GM12878 (cell line): ENCODE data around the gene ADAM11. TPM values are rescaled to one million over a fixed set of nuclear protein-coding genes. Genes with fewer than 3 reads are reported as not detected.

Experiments
- ATAC-seq: fragments of 200-7000 bp; cut with Tn5 transposase; 3 replicates; pipeline ENCODE4 v1.9.1; 2020; ENCODE audit warnings: mild to moderate bottlenecking, moderate library complexity
- BruUV-seq: library from RNA; stranded (reverse); fragments of 400-500 nt; replicated peaks from 2 replicates; lab custom pipeline; 2021; lab: Mats Ljungman, UMichigan
- CTCF ChIA-PET: fragments of 300-600 bp; sonication (Branson Sonifier 250); formaldehyde crosslinking; extraction: SDS; loops from one replicate; lab custom pipeline; 2021; ENCODE audit warnings: inconsistent platforms; lab: Yijun Ruan, JAX
- POLR2A ChIA-PET: fragments of 350-600 bp; formaldehyde crosslinking; extraction: SDS; loops from one replicate; lab custom pipeline; 2021; ENCODE audit warnings: inconsistent platforms; lab: Charles Lee
- RAD21 ChIA-PET: fragments of 300-600 bp; sonication (Branson Sonifier 250); formaldehyde crosslinking; loops from one replicate; lab custom pipeline; 2023; ENCODE audit warnings: antibody characterized with exemption; ENCODE audit not compliant: unreplicated experiment; lab: Charles Lee
- SMC1A ChIA-PET: fragments of 300-600 bp; sonication (Branson Sonifier 250); formaldehyde crosslinking; loops from one replicate; lab custom pipeline; 2023; ENCODE audit not compliant: unreplicated experiment, uncharacterized antibody; lab: Charles Lee
- DNase-seq: peaks from one replicate; pipeline ENCODE4 v3.0.0-alpha.2; 2011; ENCODE audit warnings: low read depth, low spot score
- FAIRE-seq: peaks from 3 replicates; lab custom pipeline; 2011; peaks lifted over from hg19 to GRCh38; lab: Jason Lieb, UNC
- H2AFZ ChIP-seq: 2 replicates; pipeline ENCODE4 v1.6.0; 2011; ENCODE audit warnings: low read depth, low read length, control low read depth; ENCODE audit not compliant: control insufficient read depth
- H3K27ac ChIP-seq: 2 replicates; pipeline ENCODE4 v1.5.1; 2011; ENCODE audit warnings: control low read depth; ENCODE audit not compliant: control insufficient read depth, insufficient read depth
- H3K27me3 ChIP-seq, 2 experiments: replicated peaks in 1 of 2; 2 replicates each; pipeline versions ENCODE4 v1.6.0 to v1.6.1; 2011; ENCODE audit warnings: low read length in 1 of 2; ENCODE audit not compliant: control insufficient read depth in 2 of 2, insufficient read depth in 2 of 2
- H3K36me3 ChIP-seq, 2 experiments: 2 replicates each; pipeline ENCODE4 v1.5.1; 2011; ENCODE audit warnings: low read length in 1 of 2; ENCODE audit not compliant: control insufficient read depth in 2 of 2, insufficient read depth in 2 of 2
- H3K4me1 ChIP-seq: 2 replicates; pipeline ENCODE4 v1.6.1; 2011; ENCODE audit warnings: mild to moderate bottlenecking, low read length, moderate library complexity, mixed read lengths; ENCODE audit not compliant: control insufficient read depth, insufficient read depth
- H3K4me2 ChIP-seq: 2 replicates; pipeline ENCODE4 v1.6.0; 2011; ENCODE audit warnings: control low read depth; ENCODE audit not compliant: control insufficient read depth, insufficient read depth
- H3K4me3 ChIP-seq: fragments of 200-600 bp; sonication (generic); 2 replicates; pipeline ENCODE4 v1.5.1; 2016
- H3K79me2 ChIP-seq: 2 replicates; pipeline ENCODE4 v1.6.0; 2011; ENCODE audit warnings: low read length; ENCODE audit not compliant: control insufficient read depth, insufficient read depth
- H3K9ac ChIP-seq: 2 replicates; pipeline ENCODE4 v1.8.0; 2011; ENCODE audit warnings: low read length, control low read depth, mixed read lengths; ENCODE audit not compliant: control insufficient read depth, insufficient read depth
- H3K9me3 ChIP-seq: replicated peaks from 3 replicates; pipeline ENCODE4 v1.5.1; 2011; ENCODE audit warnings: mild to moderate bottlenecking, low read length; ENCODE audit not compliant: control insufficient read depth, insufficient read depth
- H4K20me1 ChIP-seq: 2 replicates; pipeline ENCODE4 v1.6.0; 2011; ENCODE audit not compliant: control insufficient read depth, insufficient read depth
- DPF2 ChIP-seq: fragments of 450-650 bp; IDR thresholded peaks from 2 replicates; pipeline ENCODE4 v1.6.1; 2017; ENCODE audit warnings: mild to moderate bottlenecking
- EGR1 ChIP-seq, 2 experiments: IDR thresholded peaks; 1 replicate in 1 of 2; 2 replicates in 1 of 2; pipeline ENCODE4 v1.6.1; 2011 to 2012; ENCODE audit warnings: low read depth in 2 of 2, low read length in 2 of 2, borderline replicate concordance in 1 of 2, mild to moderate bottlenecking in 1 of 2, moderate library complexity in 1 of 2
- FOXM1 ChIP-seq: IDR thresholded peaks from 2 replicates; pipeline ENCODE4 v1.6.1; 2012; ENCODE audit warnings: low read depth, mild to moderate bottlenecking, inconsistent platforms, low read length, moderate library complexity
- MEF2B ChIP-seq: fragments of 450-650 bp; IDR thresholded peaks from 2 replicates; pipeline ENCODE4 v1.6.1; 2018; ENCODE audit warnings: mild to moderate bottlenecking, moderate library complexity; ENCODE audit not compliant: partially characterized antibody, poor library complexity, severe bottlenecking
- PAX5 ChIP-seq: IDR thresholded peaks from 2 replicates; pipeline ENCODE4 v1.6.1; 2011; ENCODE audit warnings: low read depth, low read length, borderline replicate concordance
- PRDM15 ChIP-seq: fragments of 450-650 bp; formaldehyde crosslinking; IDR thresholded peaks from 2 replicates; pipeline ENCODE4 v1.4.0; 2020; ENCODE audit warnings: mild to moderate bottlenecking, moderate library complexity
- RAD21 ChIP-seq: IDR thresholded peaks from 2 replicates; pipeline ENCODE4 v1.6.1; 2011; ENCODE audit warnings: mild to moderate bottlenecking, low read depth, low read length, moderate library complexity; ENCODE audit not compliant: insufficient read depth
- RBBP5 ChIP-seq: fragments of 200-600 bp; sonication (generic); conservative IDR thresholded peaks from 2 replicates; pipeline ENCODE4 v1.6.1; 2016
- RCOR1 ChIP-seq: conservative IDR thresholded peaks from 2 replicates; pipeline ENCODE4 v1.6.1; 2012; ENCODE audit warnings: low read depth, low read length, improper control_type of control experiment
- RUNX3 ChIP-seq: IDR thresholded peaks from 2 replicates; pipeline ENCODE4 v1.6.1; 2012; ENCODE audit warnings: low read length, inconsistent platforms
- SMARCA5 ChIP-seq: fragments of 450-650 bp; IDR thresholded peaks from 2 replicates; pipeline ENCODE4 v1.6.1; 2017; ENCODE audit warnings: mild to moderate bottlenecking
- SPI1 ChIP-seq: IDR thresholded peaks from 2 replicates; pipeline ENCODE4 v1.6.1; 2011; ENCODE audit warnings: low read depth, mild to moderate bottlenecking, low read length, moderate library complexity, borderline replicate concordance; ENCODE audit not compliant: insufficient read depth
- SREBF1 ChIP-seq: IDR thresholded peaks from 2 replicates; pipeline ENCODE4 v1.6.1; 2012; ENCODE audit warnings: mild to moderate bottlenecking, low read length
- YY1 ChIP-seq: IDR thresholded peaks from 2 replicates; pipeline ENCODE4 v1.6.1; 2011; ENCODE audit warnings: low read depth, mild to moderate bottlenecking, low read length
- WGBS: methylation state at CpG from one replicate; pipeline ENCODE4 v1.1.6; 2016; ENCODE audit warnings: low lambda C conversion rate; ENCODE audit not compliant: insufficient replicate concordance, insufficient coverage; ENCODE audit errors: missing lambda C conversion rate; 5-methylcytosine and 5-hydroxymethylcytosine counted together
- in situ Hi-C: fragments of 300-500 bp; cut with MboI; formaldehyde crosslinking; loops from 9 replicates; pipeline ENCODE4 v1.14.3; 2018; ENCODE audit warnings: mixed read lengths
- intact Hi-C: fragments of 100-400 bp; cut with micrococcal nuclease; formaldehyde crosslinking; loops from one replicate; pipeline ENCODE4 v1.14.2; 2022; ENCODE audit not compliant: unreplicated experiment
- polyA plus RNA-seq, 11 experiments: library from polyadenylated mRNA; depleted of rRNA in 4 of 11; unstranded in 6 of 11; stranded (reverse) in 5 of 11; fragments of >200 nt; fragmentation: Nextera tagmentation in 4 of 11; fragmentation: Illumina TruSeq in 1 of 11; extraction: Ambion mirVana in 4 of 11; extraction: Trizol in 1 of 11; gene quantifications; 1 replicate in 1 of 11; 2 replicates in 10 of 11; pipeline versions ENCODE4 v1.2.1 to v1.2.3, GENCODE V29; 2011 to 2016; ENCODE audit warnings: inconsistent platforms in 2 of 11, missing spikeins in 2 of 11, low read depth in 1 of 11
- total RNA-seq, 4 experiments: library from RNA; depleted of rRNA in 3 of 4; stranded (reverse); fragments of >200 nt in 3 of 4; fragmentation: Illumina TruSeq in 1 of 4; extraction: Trizol in 1 of 4; gene quantifications; 2 replicates each; pipeline versions ENCODE4 v1.2.1 to v1.2.3, GENCODE V29; 2013 to 2021

The ADAM11 gene
- total and polyA plus RNA-seq, 10 of the 15 experiments (the other 5 are each of a cell fraction or from before 2014, with no cell fraction given), result 0.03 to 0.37 (median 0.06) TPM; not detected in 3

GRCh38 chr17:44767493-44767892 lies 8.7 kb downstream of the ADAM11 start:
- Histone ChIP-seq H4K20me1 (no peaks in the 10 kb centered on the region), H3K9ac (no peak overlapping the region), H3K79me2 (no peaks in the 10 kb centered on the region), H3K4me2 (no peak overlapping the region), H3K36me3 (no peaks in the 10 kb centered on the region), H3K4me1 (peaks cover 8% of the 10 kb centered on the region), H3K9me3 (no peaks in the 10 kb centered on the region), H2AFZ (no peak overlapping the region), H3K4me3 (no peak overlapping the region), H3K27ac (no peak overlapping the region), H3K27me3 (no peaks in the 10 kb centered on the region; a peak in 1 of 4 replicates)
- RAD21 ChIA-PET, result no interaction called here
- POLR2A ChIA-PET, result no interaction called here
- no peak for TF ChIP-seq SMARCA5
- peak; percentile 30; the same call in 1 of the 2 replicates for TF ChIP-seq SPI1
- DNase-seq, result no peak
- FAIRE-seq, result no peak
- in situ Hi-C loops (no loop called here), intact Hi-C loops (no loop called here)
- SMC1A ChIA-PET, result no interaction called here
- ATAC-seq, result peak; percentile 83
- WGBS, result 33% methylated on average over 3 of the region's 4 CpGs
- CTCF ChIA-PET, result no interaction called here
- no TSS peak for BruUV-seq

GRCh38 chr17:44768505-44769142 lies 9.8 kb downstream of the ADAM11 start:
- peak overlapping the region; percentile 28 for H2AFZ ChIP-seq
- in situ Hi-C loops (no loop called here), intact Hi-C loops (no loop called here)
- no peak overlapping the region for H3K27ac ChIP-seq
- no peaks in the 10 kb centered on the region for H3K79me2 ChIP-seq
- FAIRE-seq (no peak), ATAC-seq (no peak), DNase-seq (no peak)
- H3K9me3 ChIP-seq, result no peaks in the 10 kb centered on the region
- no peaks in the 10 kb centered on the region for H4K20me1 ChIP-seq
- ChIA-PET RAD21 (no interaction called here), POLR2A (no interaction called here), SMC1A (no interaction called here), CTCF (no interaction called here)
- no peaks in the 10 kb centered on the region; a peak in 1 of 4 replicates for H3K27me3 ChIP-seq
- H3K4me1 ChIP-seq, result peaks cover 8% of the 10 kb centered on the region
- H3K36me3 ChIP-seq, result no peaks in the 10 kb centered on the region
- no peak overlapping the region for H3K4me3 ChIP-seq
- H3K4me2 ChIP-seq, result no peak overlapping the region
- WGBS, result 48% methylated on average over 11 of the region's 11 CpGs
- TF ChIP-seq MEF2B (no peak), SREBF1 (no peak), RAD21 (no peak), FOXM1 (no peak), PAX5 (no peak), EGR1 (IDR thresholded peaks at IDR 0.05; ENCODE audit: borderline replicate concordance in 1 of 2, low read depth in 2 of 2, low read length in 2 of 2) (no peak), YY1 (peak; percentile 62), PRDM15 (CRISPR knock-in tag) (no peak), RBBP5 (no peak), RUNX3 (0 out of 2 replicates have a peak, but pooled peaks have one; percentile 26), RCOR1 (no peak), DPF2 (no peak)
- BruUV-seq, result no TSS peak
- H3K9ac ChIP-seq, result no peak overlapping the region
